GM10847 (cell line): ENCODE results near the gene LPCAT1.
A peak's percentile ranks its signal among the peaks of the same experiment; 100 is the strongest.

Experiments used
- POLR2A ChIP-seq: IDR thresholded peaks from 2 replicates; pipeline ENCODE4 v1.6.1; 2011; ENCODE audit not compliant: insufficient read length; ENCODE audit errors: extremely low read depth

LPCAT1 gene

GRCh38 chr5:1487079-1487764 is 36.5 kb downstream of the LPCAT1 start:
- TF ChIP-seq POLR2A: no peak

GRCh38 chr5:1486271-1486670 is 37.5 kb downstream of the LPCAT1 start:
- TF ChIP-seq POLR2A: no peak

DNA sequence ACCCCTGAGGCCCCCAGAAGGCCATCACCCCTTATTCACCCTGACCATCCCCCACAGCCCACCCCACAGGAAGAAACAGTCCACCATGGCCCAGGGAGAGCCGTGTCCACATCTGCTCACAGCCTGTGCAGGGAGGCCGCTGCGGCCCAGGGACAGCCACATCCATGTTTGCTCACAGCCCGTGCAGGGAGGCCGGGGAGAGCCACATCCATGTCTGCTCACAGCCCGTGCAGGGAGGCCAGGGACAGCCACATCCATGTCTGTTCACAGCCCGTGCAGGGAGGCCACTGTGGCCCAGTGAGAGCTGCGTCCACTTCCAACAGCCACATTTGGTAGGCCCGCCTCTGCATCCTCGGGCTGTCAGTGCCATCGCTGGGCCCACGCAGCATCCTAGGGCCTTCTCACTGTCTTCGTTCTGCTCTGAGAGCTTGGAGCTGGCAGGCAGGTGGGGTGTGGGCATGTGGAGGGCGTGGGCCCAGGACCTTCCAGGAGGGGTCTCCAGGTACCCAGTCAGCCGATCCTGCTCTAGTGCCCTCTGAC is 38.1 kb downstream of the LPCAT1 start:
- peak; percentile 13 for TF ChIP-seq POLR2A

DNA sequence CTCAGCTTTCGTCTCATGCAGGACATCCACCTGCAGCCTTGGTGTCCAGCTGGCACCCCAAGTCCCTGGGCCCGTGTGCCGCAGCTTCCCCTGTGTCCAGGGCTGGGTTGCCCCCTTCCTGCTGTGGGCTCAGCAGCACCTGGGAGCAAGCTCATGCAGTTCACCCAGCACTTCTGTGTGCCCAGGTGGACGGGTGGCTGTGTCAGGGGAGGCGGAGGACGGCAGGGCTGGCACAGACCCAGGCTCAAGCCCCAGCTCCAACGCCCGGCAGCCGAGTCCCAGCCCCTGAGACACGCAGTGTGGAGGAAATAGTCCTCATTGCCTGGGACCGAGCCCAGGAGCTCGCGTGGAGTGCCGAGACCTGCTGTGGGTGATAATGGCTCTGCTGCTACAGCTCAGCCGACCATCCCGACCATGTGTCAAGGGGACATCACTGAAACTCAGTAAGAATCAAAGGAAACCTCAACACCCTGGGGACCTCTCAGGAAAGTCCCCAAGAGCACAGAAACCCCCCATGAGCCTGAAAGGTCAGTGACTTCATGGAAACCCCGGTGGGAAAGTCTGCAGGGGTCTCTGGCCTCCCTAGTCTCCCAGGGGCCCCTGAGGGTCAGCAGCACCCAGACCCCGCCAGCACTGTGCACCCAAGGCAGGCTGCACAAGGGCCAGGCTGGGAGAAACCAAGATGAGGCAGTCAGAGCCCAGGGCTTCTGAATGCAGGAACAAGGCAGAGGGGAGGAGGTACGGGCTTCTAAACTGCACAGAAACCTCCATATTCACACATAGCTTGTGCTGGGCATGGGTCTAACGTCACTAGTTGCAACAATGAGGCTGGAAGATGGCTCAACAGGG is 38.8 kb downstream of the LPCAT1 start:
- TF ChIP-seq POLR2A: no peak

DNA sequence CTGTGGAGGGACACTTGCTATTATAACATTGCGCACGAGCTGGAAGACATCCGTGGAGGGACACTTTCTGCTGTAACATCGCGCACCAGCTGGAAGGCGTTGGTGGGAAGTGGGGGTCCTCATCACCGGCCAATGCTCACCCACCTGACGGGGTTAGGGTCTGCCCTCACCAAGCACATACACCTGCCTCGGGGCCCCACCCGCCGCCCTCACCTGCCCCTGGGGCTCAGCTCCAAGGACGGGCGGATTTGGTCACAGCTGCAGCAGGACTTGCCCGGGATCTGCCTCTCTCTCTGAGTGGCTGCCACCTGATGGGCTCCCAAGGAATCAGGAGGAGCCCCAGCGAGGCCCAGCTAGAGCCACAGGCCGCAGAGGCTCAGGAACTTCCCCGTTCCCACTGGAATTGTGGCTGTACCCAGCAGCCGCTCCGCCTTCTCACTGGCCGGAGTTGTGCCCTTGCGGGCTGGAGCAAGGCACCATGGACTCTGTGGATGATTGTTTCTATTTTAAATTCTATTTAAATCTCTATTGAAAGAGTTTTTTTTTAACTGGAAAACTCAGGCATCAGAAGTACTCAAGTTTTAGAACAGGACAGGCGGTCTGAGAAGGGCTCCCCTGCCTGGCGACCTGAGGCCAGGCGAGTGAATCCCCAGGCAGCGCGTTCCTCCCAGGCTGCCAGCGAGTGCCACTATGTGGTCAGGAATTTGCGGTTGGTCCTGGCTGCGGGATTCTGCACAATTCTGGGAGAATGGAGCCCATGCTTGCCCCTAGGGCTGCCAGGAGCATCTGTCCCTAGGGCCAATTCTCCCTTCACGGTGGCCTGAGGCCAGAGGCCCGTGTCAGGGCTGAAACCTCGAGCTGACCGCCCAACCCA is 39.7 kb downstream of the LPCAT1 start:
- no peak for TF ChIP-seq POLR2A

- TF ChIP-seq POLR2A: no peak
Measured at GRCh38 chr5:1483064-1483463, 40.7 kb downstream of the LPCAT1 start.

GRCh38 chr5:1481959-1482331 is 41.8 kb downstream of the LPCAT1 start:
- no peak for TF ChIP-seq POLR2A

DNA sequence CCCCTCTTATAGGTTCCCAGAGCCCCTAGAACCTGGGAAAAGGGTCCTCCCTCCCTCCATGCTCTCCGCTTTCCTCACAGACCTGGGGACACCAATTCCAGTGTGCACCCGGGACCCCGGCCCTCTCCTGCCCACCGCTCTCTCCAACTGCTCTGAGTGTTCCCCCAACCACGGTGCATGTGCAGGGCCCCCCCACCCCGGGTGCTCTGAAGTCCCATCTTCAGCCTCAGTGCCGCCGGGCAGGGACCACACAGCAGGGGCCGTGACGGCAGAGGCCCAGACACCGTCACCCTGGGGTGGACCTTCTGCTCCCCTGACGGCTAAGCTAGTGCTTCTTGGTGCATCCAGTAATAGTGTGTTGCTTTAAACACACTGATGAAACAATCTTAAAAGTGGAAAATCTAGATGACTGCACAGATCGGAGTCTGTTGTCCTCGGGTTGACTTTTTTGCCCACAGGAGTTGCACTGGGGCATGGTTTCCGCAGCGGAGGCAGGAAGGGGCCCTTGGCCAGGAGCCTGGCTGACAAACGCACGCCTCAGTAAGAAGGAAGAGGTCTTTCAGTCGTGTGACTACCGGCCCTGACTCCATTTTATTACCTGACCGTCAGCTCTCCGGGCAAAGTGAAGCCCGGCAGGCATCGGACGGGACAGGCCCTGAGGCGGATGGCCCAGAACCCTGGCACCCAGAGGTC is 42.3 kb downstream of the LPCAT1 start:
- no peak for TF ChIP-seq POLR2A

DNA sequence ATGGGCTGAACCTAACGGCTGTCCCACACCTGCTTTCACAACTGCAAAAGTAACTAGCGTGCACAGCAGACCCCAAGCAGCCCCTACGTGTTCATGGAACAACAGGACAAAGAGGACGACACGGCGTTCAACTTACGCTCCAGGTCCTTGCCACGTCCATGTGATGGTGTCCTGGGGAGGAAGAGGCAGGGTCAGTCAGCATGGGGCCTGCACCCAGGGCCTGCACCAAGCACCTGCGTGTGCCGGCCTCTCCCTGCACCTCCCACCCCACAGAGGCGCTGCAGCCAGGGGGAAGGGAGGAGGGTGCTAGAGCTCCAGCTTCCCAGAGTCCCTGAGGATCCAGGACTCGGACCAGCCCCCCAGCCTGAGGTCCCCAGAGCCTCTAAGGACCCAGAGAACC is 43.0 kb downstream of the LPCAT1 start:
- no peak for TF ChIP-seq POLR2A

- TF ChIP-seq POLR2A: no peak
Measured at GRCh38 chr5:1480217-1480616, 43.5 kb downstream of the LPCAT1 start.

DNA sequence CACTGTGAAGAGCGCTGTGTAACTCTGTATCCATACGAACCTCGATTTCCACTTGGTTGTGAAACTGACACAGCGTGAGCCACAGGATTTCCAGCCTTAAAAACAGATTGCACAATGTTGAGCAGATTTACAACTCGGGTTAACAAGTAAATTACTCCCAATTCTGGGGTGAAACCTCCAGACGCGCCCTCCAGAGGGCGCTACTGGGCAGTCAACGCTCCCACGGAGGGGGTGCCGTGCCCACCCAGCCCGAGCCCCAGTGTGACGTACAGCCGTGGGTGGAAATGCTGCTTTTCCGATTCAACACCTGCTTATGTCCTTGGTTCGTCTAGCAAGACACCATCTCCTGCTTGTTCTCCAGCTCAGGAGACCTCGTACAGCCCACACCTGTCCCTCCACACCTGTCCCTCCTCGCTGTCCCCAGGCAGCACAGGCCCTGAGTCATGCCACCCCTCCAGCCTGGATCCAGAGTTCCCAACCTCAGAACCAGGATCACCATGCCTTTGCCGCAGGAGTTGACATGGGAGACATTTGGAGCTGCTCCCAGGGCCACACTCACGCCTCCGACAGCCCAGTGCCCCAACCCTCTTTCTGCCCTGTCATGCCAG is 44.1 kb downstream of the LPCAT1 start:
- no peak for TF ChIP-seq POLR2A

GRCh38 chr5:1479066-1479465 is 44.7 kb downstream of the LPCAT1 start:
- no peak for TF ChIP-seq POLR2A

DNA sequence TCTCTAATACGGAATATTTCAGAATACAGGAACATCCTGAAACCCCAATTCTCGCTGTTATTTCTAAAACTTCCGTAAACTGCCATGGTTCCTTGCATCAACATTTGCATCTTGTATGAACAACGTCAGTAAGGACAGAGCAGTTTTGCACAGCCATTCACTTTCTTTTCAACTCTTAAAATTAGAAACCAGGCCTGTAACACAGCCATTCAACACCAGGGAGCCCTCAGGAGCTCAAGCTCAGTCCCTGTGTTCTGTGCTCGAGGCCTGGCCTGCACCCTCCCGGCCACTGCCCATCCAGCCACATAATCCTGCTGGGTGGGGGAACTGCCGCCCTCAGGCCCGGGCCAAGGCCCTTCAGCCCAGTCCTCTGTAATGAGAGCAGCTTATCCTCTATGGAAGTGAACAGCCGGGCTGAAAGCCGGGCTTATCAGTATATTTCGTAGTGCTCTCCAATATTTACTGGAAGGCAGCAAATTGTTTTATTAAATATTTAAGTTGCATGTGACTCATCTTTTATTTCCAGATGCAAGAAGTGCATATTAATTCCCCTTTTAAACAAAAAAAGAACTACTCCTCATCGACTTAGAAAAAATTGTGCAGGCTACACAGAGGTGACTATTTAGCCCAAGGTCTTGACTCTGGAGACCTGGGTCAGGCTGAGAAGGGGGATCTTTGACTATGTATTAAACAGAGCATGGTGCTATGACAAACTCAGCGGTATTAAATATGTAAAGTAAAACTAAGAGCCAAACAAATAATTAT is 45.3 kb downstream of the LPCAT1 start:
- no peak for TF ChIP-seq POLR2A

DNA sequence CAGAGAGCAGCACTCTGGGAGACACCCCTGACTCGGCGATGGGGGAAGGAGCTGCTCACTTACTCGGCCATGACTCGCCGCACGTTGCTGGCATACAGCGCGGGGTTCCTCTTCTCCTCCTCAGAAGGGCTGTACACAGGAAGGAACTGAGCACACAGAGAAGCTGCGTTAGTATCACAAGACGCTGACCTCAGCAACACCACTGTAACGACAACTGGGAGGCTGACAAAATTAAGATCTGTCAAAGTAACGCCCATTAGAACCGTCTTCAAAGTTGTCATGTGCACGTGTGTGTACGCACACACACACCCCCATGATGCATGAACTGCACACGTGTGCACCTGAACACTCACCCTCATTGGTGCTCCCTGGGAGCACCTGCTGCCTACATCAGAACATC is 46.4 kb downstream of the LPCAT1 start:
- no peak for TF ChIP-seq POLR2A
